Activated naive CD4-positive, alpha-beta T cell treated with anti-CD3 and anti-CD28 coated beads, Interleukin-2, amount 50 U/mL, for 16 hours (primary cell): ENCODE measurements around the gene ANAPC2.
A peak's percentile ranks its signal among the peaks of the same experiment; 100 is the strongest.
"Not testable (repeated sequence)": the region's sequence is repeated elsewhere in the genome, so short reads cannot be mapped to it uniquely, and the experiment has no call there.

Source experiments
- DNase-seq: peaks from one replicate; pipeline ENCODE4 v3.0.0-alpha.2; 2020

The ANAPC2 gene

DNA sequence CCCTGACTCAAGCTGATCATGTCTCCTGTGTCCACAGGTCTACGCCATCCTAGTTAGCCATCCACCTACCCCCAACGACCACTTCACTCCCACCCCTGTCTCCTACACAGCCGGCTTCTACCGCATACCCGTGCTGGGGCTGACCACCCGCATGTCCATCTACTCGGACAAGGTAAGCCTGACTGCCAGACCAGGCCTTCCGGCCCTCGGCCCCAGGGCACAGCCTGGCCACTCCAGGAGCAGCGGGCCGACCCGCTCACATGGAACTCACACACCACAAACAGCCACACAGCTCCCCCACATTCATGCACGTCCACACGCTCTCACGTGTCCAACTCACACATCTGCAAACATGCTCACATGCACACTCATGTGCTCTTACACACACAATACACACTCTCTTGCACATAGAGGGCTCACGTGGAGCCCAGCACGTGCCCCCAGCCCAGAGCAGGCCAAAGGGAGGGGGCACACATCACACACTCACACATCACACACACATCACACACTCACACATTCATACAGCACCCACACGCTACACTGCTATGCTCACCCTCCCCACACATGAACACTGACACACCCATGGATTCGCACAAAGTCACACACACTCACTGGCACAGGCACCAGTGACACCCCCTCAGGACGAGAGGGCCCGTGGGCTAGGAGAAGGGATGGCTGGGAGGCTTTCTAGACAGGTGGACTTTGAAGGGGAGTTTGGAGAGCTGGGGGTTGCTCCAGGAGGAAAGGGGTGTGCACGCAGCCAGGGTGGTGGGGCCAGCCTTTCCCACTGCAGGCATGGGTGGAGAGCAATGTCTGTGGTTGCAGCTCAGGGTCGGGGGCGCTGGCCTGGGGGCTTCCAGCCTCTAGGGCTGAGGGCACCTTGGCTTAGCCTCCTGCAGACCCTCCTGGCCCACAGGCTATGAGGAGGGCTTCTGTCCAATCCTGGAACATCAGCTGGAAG, 46.1 kb downstream of the ANAPC2 start:
- DNase-seq: no peak

DNA sequence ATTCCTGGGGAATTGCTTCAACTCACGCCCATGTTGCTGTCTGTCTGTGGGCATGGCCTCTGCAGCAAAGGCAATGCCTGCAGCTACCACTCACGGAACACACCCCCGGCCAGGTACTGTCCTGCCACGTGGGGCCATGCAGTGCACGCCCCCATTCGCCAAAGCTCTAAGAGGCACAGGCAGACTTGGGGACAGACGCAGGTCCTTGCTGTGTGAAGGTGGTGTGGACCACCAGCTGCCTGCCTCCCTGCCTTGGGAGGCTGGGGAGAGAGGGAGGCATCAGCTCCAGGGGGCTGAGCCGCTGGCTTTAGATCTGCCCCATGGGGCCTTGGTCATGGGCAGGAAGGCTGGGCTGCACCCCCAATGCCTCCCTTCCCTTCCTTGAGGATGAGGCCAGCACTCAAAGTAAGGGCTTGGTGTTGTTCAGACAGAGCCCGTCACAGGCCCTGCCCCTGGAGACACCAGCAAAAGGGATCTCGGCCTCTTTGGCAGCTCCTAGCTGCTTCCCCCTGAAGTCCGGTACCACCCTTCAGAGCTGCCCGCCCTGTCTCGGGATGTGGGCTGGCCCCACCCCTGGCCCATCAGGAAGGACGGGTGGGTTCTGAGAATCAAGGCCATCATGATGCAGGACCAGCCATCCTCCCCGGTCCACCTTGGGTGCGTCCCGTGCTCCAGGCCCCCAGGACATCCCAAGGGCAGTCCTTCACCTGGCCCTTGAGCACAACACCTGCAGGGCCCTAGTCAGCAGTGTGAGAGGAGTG, 47.1 kb downstream of the ANAPC2 start:
- DNase-seq: no peak

DNA sequence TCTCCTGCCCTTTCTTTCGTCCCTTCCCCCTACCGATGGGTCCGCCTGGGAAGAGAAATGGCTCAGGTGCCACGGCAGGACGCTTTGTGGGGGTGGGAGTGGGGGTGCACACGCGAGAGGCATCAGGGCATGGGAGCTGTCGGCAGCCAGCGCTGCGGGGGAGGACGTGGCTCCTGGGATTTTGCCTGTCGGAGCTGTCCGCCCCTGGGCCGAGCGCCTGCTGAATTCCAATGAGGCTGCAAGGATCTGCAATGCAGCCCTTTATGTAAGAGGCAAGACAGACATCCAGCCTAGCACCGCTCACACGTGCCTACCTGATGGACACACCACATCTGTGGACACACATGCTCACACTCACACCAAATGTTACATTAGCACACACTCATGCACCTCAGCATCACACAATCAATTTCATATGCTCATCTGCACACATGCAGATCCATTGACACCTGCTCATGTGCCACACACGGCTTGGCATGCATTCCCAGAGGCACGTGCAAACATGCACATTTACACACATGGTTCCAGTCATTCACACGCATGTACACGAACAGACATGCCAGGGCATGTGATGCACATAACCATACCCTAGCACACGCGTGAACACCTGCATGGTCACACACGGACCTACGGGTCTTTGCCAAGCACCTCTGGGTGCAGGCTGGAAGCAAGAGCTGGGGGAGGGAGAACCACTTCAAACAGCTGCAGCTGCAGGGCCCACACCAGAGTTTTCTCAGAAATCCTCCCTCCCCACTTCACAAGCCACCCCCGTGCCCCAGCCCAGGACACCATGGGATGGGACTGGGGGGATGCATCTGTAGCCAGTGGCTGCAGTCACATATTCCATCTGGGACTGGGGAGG, 48.0 kb downstream of the ANAPC2 start:
- no peak for DNase-seq

DNA sequence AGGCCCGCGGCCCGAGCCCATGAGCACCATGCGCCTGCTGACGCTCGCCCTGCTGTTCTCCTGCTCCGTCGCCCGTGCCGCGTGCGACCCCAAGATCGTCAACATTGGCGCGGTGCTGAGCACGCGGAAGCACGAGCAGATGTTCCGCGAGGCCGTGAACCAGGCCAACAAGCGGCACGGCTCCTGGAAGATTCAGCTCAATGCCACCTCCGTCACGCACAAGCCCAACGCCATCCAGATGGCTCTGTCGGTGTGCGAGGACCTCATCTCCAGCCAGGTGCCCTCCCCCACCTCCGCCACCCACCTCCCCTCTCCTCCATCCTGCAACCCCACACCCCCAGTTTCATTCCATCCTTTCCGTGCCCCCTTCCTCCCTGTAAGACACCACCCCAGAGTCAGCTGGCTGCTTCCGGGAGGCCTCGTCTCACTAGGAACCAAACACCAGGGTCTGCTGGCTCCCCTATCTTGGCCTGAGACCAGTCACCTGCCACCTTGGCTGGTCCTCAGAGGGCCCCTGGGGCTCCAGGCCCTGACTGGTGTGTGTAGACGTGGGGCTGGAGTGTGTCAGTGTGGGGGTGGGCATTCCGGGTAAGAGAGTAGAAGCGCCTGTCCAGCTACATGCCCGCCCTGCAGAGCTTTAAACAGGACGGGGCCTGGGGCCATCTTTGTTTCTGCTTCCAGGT, 48.8 kb downstream of the ANAPC2 start:
- DNase-seq: no peak

DNA sequence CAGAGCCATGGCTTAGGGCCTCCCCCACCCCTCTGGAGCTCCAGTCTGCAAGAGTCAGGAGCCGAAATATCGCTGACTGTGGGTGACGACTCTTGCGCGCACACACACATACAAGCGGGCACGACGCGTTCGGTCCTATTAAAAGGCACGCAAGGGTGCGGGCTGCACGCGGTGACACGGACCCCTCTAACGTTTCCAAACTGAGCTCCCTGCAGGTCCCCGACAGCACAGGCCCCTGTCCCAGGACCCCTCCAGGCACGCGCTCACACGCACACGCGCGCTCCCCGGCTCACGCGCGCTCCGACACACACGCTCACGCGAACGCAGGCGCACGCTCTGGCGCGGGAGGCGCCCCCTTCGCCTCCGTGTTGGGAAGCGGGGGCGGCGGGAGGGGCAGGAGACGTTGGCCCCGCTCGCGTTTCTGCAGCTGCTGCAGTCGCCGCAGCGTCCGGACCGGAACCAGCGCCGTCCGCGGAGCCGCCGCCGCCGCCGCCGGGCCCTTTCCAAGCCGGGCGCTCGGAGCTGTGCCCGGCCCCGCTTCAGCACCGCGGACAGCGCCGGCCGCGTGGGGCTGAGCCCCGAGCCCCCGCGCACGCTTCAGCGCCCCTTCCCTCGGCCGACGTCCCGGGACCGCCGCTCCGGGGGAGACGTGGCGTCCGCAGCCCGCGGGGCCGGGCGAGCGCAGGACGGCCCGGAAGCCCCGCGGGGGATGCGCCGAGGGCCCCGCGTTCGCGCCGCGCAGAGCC, 49.5 kb downstream of the ANAPC2 start, which contains the start of gene GRIN1:
Gene GRIN1 (plus strand): TSS at position 433 of the 746 bp plus-strand sequence. CDS start 333 bp downstream, outside the sequence.
- peak; percentile 43 for DNase-seq

- DNase-seq: no peak
Measured at GRCh38 chr9:137138058-137138721, 50.2 kb downstream of the ANAPC2 start.

- DNase-seq: no peak
Measured at GRCh38 chr9:137136881-137137607, 51.3 kb downstream of the ANAPC2 start.

DNA sequence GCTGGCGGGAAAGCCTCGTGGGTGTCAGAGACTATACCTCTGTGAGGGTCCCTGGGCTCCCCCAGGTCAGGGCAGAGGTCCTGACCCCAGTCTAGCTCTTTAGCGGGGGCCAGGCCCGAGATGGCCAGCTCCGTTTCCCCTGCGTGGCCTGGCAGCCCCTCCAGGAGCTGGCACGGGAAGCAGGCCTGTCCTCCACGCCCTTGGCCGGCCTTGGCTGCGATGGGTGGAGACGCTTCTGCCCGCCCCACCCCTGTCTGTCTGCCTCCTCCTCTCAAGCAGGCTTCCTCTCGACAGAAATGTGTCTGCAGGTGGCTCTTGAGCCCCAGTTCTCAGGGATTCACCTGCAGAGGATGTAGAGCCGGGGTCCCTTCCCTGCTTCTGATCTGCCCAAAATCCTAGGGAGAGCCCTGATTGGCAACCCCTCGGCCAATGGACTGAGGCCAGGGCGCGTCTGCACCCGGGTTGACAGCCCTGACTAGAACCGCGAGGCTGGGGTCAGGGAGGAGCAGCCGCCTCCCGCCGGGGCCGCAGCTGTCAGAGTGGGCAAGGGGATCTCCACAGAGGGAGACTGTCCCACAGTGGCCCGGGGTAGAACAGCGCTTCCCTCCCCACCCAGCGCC, 52.0 kb downstream of the ANAPC2 start:
- DNase-seq: no peak

DNA sequence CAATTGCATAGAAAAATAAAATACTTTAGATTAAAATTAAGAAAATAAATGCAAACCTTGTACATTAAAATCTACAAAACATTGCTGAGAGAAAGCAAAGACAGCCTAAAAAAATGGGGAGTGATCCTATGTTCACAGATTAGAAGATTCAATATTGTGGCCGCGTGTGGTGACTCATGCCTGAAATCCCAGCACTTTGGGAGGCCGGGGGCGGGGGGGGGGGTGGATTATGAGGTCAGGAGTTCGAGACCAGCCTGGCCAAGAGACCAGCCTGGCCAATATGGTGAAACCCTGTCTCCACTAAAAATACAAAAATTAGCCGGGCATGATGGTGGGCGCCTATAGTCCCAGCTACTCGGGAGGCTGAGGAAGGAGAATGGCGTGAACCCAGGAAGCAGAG, 53.2 kb downstream of the ANAPC2 start:
- not testable (repeated sequence) for DNase-seq

DNA sequence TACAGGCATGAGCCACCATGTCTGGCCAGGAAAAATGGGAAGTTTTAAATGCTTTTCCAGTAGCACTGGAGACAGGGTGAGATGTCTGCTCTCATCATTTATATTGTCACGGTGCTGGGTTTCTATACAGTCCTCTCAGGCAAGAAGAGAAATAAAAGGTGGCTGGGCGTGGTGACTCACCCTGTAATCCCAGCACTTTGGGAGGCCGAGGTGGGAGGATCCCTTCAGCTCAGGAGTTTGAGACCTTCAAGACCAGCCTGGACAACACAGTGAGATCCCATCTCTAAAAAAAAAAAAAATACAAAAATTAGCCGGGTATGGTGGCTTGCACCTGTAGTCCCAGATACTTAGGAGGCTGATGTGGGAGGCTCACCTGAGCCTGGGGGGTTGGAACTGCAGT, 54.2 kb downstream of the ANAPC2 start:
- DNase-seq: no peak

DNA sequence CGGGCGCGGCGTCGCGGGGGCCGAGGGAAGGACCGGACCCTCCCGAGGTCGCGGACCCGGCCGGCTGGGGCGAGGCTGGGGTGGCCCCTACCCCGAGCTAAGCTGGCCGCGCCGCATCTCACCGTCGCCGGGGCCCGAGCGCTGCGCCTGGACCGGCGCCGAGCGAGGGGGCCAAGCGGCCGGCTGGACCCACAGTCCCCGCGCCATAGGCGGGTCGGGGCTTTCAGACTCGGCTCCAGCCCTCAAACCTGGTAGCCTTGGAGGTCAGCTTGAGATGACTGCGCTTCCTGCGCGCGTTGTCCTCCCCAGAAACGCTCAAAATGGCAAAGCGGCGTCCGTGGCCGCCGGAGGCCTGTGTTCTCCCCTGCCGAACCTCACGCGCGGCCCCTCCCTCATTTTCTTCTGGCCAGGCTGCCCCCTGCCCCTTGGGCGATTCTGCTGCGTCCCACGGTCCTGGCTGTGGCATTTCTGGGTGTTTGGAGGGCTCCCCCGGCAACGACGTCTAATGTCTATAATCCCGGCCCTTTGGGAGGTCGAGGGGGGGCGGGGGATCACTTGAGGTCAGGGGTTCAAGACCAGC, 58.1 kb downstream of the ANAPC2 start:
- no peak for DNase-seq

- peak; percentile 93 for DNase-seq
Measured at GRCh38 chr9:137129456-137130175, 58.7 kb downstream of the ANAPC2 start.

DNA sequence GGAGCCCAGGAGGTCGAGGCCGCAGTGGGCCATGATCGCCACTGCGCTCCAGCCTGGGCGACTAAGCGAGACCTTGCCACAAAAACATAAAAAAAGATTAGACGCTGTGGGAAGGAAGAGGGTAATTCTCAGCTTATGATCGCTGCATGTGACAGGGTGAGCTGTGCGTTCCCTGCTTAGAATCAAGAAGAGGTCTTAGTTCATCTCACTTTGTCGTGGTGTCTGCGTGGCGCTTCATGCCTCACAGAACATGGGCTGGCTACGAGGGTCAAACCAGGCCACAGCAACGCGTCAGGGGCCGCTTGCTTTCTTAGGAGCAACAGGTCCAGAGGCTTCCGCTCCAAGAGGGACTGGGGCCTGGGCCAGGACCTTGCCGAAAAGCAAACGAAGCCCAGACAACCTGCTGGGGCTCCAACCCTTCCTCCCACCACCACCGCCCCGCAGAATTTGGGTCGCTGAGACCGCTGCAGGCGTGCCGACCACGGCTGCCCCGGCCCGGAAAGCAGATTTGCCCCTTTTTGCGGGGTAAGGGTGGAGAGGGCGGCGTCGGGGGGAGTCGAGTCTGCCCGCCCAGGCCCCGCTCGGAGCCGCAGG, 59.4 kb downstream of the ANAPC2 start:
- DNase-seq: no peak

GRCh38 chr9:137128158-137128861, 60.0 kb downstream of the ANAPC2 start:
- DNase-seq: peak; percentile 41

DNA sequence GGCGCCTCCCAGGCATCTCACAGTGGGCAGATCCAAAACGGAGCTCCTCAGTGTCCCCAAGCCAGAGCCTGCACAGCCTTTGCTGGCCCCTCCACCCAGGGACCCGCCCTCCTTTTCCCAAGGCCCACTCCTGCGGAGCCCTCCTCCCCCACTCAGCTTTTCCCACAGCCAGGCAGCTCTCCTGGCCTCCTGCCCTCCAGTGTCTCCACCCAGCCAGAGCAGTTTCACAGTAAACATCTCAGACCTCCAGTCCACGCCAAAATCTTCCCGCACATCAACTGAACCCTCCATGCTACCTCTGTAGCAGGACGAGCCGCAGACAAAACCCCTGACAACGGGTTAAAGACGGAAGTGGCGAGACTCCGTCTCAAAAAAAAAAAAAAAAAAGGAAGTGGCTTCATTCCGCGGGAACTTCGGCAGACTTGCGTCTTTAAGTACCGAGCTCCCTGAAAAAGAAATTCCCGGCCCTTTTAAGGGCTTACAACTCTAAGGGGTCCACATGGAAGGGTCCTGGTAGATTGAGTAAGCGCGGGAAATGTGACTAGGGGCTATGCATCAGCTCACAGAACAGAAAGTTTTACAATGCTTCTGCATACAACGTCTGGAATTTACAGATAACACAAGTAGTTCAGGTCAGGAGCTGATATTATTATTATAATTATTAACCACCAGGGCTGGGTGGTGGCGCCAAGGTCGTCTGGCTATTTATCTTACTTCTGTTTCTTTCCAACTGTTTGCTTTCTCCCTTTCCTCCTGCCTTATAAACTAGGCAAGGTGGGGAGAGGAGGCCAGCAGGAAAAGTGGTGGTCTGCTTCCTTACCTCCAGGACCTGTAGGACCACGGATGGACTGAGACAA, 60.8 kb downstream of the ANAPC2 start:
- DNase-seq: no peak

DNA sequence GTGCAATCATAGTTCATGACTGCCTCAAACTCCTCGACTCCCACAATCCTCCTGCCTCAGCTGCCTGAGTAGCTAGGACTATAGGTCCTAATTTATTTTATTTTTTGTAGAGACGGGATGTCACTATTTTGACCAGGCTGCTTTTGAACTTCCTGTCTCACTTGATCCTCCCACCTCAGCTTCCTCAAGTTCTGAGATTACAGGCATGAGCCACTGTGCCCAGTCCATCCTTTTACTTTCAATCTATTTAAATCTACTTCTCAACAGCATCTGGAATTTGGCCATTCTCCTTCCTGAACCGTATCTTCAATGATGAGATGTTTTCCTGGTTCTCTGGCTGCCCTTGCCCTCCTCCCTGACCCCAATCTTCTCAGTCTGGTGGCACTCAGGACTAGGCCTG, 61.6 kb downstream of the ANAPC2 start:
- DNase-seq: no peak
